SW480 (cell line): ENCODE measurements around the gene FBXO7.
A peak's percentile ranks its signal among the peaks of the same experiment; 100 is the strongest.

Experiments used
- DNase-seq: peaks from one replicate; pipeline ENCODE4 v3.0.0-alpha.2; 2016; ENCODE audit warnings: low spot score

FBXO7 gene

GRCh38 chr22:32490279-32490678 is 15.7 kb downstream of the FBXO7 start:
- no peak for DNase-seq

GRCh38 chr22:32492111-32492510 is 17.5 kb downstream of the FBXO7 start:
- DNase-seq = no peak

GRCh38 chr22:32493551-32493950 is 18.9 kb downstream of the FBXO7 start:
- DNase-seq = no peak

- DNase-seq = no peak
Measured at GRCh38 chr22:32494971-32495370, 20.4 kb downstream of the FBXO7 start.

- no peak for DNase-seq
Measured at GRCh38 chr22:32499666-32500065, 25.1 kb downstream of the FBXO7 start.

GRCh38 chr22:32501836-32502752 is 27.5 kb downstream of the FBXO7 start:
- DNase-seq = no peak

GRCh38 chr22:32509045-32509444 is 34.4 kb downstream of the FBXO7 start:
- no peak for DNase-seq

- no peak for DNase-seq
Measured at GRCh38 chr22:32511274-32511673, 36.7 kb downstream of the FBXO7 start.

- DNase-seq = no peak
Measured at GRCh38 chr22:32511776-32512175, 37.2 kb downstream of the FBXO7 start.

GRCh38 chr22:32512267-32512982 is 37.8 kb downstream of the FBXO7 start:
- no peak for DNase-seq

- DNase-seq = no peak
Measured at GRCh38 chr22:32515084-32515483, 40.5 kb downstream of the FBXO7 start.

- DNase-seq = no peak
Measured at GRCh38 chr22:32517488-32517887, 42.9 kb downstream of the FBXO7 start.

- DNase-seq = no peak
Measured at GRCh38 chr22:32517921-32518320, 43.3 kb downstream of the FBXO7 start.

- no peak for DNase-seq
Measured at GRCh38 chr22:32518381-32518780, 43.8 kb downstream of the FBXO7 start.

- DNase-seq = peak; percentile 46
Measured at GRCh38 chr22:32518848-32519247, 44.2 kb downstream of the FBXO7 start.

- no peak for DNase-seq
Measured at GRCh38 chr22:32520612-32521011, 46.0 kb downstream of the FBXO7 start.

GRCh38 chr22:32522237-32522636 is 47.6 kb downstream of the FBXO7 start:
- DNase-seq = no peak

GRCh38 chr22:32527756-32528155 is 53.1 kb downstream of the FBXO7 start:
- no peak for DNase-seq

- DNase-seq = no peak
Measured at GRCh38 chr22:32528316-32528715, 53.7 kb downstream of the FBXO7 start.

- peak; percentile 81 for DNase-seq
Measured at GRCh38 chr22:32528984-32529982, 54.7 kb downstream of the FBXO7 start.

- no peak for DNase-seq
Measured at GRCh38 chr22:32531228-32531627, 56.6 kb downstream of the FBXO7 start.
